ENCODE data around the gene HADH.

Gene HADH

GRCh38 chr4:108018884-108019187, 29.1 kb downstream of the HADH start:
- TF ChIP-seq POLR2AphosphoS5 (IDR thresholded peaks at IDR 0.05; ENCODE audit: low read depth, low read length) = no peak
- TF ChIP-seq FOXP2 (optimal IDR thresholded peaks at IDR 0.05; ENCODE audit: borderline replicate concordance, extremely low read depth, extremely low read length, insufficient read depth) = no peak
- no peak for TF ChIP-seq TAF1 (IDR thresholded peaks at IDR 0.05; ENCODE audit: borderline replicate concordance, insufficient read depth, low read length)
- no peak for TF ChIP-seq SIN3A (IDR thresholded peaks at IDR 0.05; ENCODE audit: borderline replicate concordance, insufficient read depth, low read length)
- no peak for TF ChIP-seq REST (IDR thresholded peaks at IDR 0.05; ENCODE audit: insufficient read depth in 1 of 2, low read depth in 2 of 2, low read length in 2 of 2)

GRCh38 chr4:108024085-108024877, 34.6 kb downstream of the HADH start:
- no peak for TF ChIP-seq SIN3A (IDR thresholded peaks at IDR 0.05; ENCODE audit: borderline replicate concordance, insufficient read depth, low read length)
- TF ChIP-seq TAF1 (IDR thresholded peaks at IDR 0.05; ENCODE audit: borderline replicate concordance, insufficient read depth, low read length) = no peak
- TF ChIP-seq POLR2AphosphoS5 (IDR thresholded peaks at IDR 0.05; ENCODE audit: low read depth, low read length) = no peak
- no peak for TF ChIP-seq FOXP2 (optimal IDR thresholded peaks at IDR 0.05; ENCODE audit: borderline replicate concordance, extremely low read depth, extremely low read length, insufficient read depth)
- TF ChIP-seq REST (IDR thresholded peaks at IDR 0.05; ENCODE audit: insufficient read depth in 1 of 2, low read depth in 2 of 2, low read length in 2 of 2) = no peak

- TF ChIP-seq FOXP2 (optimal IDR thresholded peaks at IDR 0.05; ENCODE audit: borderline replicate concordance, extremely low read depth, extremely low read length, insufficient read depth) (no peak), SIN3A (IDR thresholded peaks at IDR 0.05; ENCODE audit: borderline replicate concordance, insufficient read depth, low read length) (no peak)
These were observed 35.1 kb downstream of the HADH start for GRCh38 chr4:108024878-108025165.

GRCh38 chr4:108029016-108029720, 39.5 kb downstream of the HADH start:
- TF ChIP-seq REST (IDR thresholded peaks at IDR 0.05; ENCODE audit: insufficient read depth in 1 of 2, low read depth in 2 of 2, low read length in 2 of 2) (no peak), POLR2AphosphoS5 (IDR thresholded peaks at IDR 0.05; ENCODE audit: low read depth, low read length) (no peak), TAF1 (IDR thresholded peaks at IDR 0.05; ENCODE audit: borderline replicate concordance, insufficient read depth, low read length) (no peak), SIN3A (IDR thresholded peaks at IDR 0.05; ENCODE audit: borderline replicate concordance, insufficient read depth, low read length) (no peak), FOXP2 (optimal IDR thresholded peaks at IDR 0.05; ENCODE audit: borderline replicate concordance, extremely low read depth, extremely low read length, insufficient read depth) (no peak)

- TF ChIP-seq SIN3A (IDR thresholded peaks at IDR 0.05; ENCODE audit: borderline replicate concordance, insufficient read depth, low read length) (no peak), TAF1 (IDR thresholded peaks at IDR 0.05; ENCODE audit: borderline replicate concordance, insufficient read depth, low read length) (no peak), FOXP2 (optimal IDR thresholded peaks at IDR 0.05; ENCODE audit: borderline replicate concordance, extremely low read depth, extremely low read length, insufficient read depth) (no peak), POLR2AphosphoS5 (IDR thresholded peaks at IDR 0.05; ENCODE audit: low read depth, low read length) (no peak), REST (IDR thresholded peaks at IDR 0.05; ENCODE audit: insufficient read depth in 1 of 2, low read depth in 2 of 2, low read length in 2 of 2) (no peak)
These were observed 40.0 kb downstream of the HADH start for GRCh38 chr4:108029731-108030130.
